HG03520 (cell line): ENCODE data around the gene ANKRD6.
"Not testable (repeated sequence)": the region's sequence is repeated elsewhere in the genome, so short reads cannot be mapped to it uniquely, and the experiment has no call there.

Experiments used
- ATAC-seq: cut with Tn5 transposase; IDR thresholded peaks from one replicate; pipeline ENCODE4 v1.9.1; 2021; ENCODE audit warnings: mild to moderate bottlenecking, moderate library complexity; ENCODE audit not compliant: unreplicated experiment

The ANKRD6 gene

GRCh38 chr6:89641581-89641980 is 208.6 kb downstream of the ANKRD6 start:
- not testable (repeated sequence) for ATAC-seq

GRCh38 chr6:89642956-89643355 is 210.0 kb downstream of the ANKRD6 start:
- no peak for ATAC-seq

- no peak for ATAC-seq
Measured at GRCh38 chr6:89643406-89643805, 210.5 kb downstream of the ANKRD6 start.

GRCh38 chr6:89644864-89645263 is 211.9 kb downstream of the ANKRD6 start:
- ATAC-seq, result no peak

- ATAC-seq, result no peak
Measured at GRCh38 chr6:89649682-89650081, 216.7 kb downstream of the ANKRD6 start.

- ATAC-seq, result no peak
Measured at GRCh38 chr6:89650579-89650978, 217.6 kb downstream of the ANKRD6 start.

- ATAC-seq, result no peak
Measured at GRCh38 chr6:89655122-89655521, 222.2 kb downstream of the ANKRD6 start.

GRCh38 chr6:89657445-89658158 is 224.7 kb downstream of the ANKRD6 start:
- ATAC-seq, result no peak

- ATAC-seq, result no peak
Measured at GRCh38 chr6:89660981-89661380, 228.0 kb downstream of the ANKRD6 start.

- no peak for ATAC-seq
Measured at GRCh38 chr6:89661559-89661958, 228.6 kb downstream of the ANKRD6 start.

- no peak for ATAC-seq
Measured at GRCh38 chr6:89662659-89663223, 229.8 kb downstream of the ANKRD6 start.

- no peak for ATAC-seq
Measured at GRCh38 chr6:89667872-89668556, 235.1 kb downstream of the ANKRD6 start.

GRCh38 chr6:89669002-89669401 is 236.1 kb downstream of the ANKRD6 start:
- no peak for ATAC-seq

- no peak for ATAC-seq
Measured at GRCh38 chr6:89670935-89671565, 238.1 kb downstream of the ANKRD6 start.

GRCh38 chr6:89675949-89676748 is 243.2 kb downstream of the ANKRD6 start:
- no peak for ATAC-seq

- no peak for ATAC-seq
Measured at GRCh38 chr6:89678531-89678930, 245.6 kb downstream of the ANKRD6 start.

- ATAC-seq, result no peak
Measured at GRCh38 chr6:89679215-89680120, 246.5 kb downstream of the ANKRD6 start.

- no peak for ATAC-seq
Measured at GRCh38 chr6:89680150-89680549, 247.2 kb downstream of the ANKRD6 start.

- no peak for ATAC-seq
Measured at GRCh38 chr6:89680551-89680950, 247.6 kb downstream of the ANKRD6 start.
